ENCODE measurements around the gene TNFRSF17.
A peak's percentile ranks its signal among the peaks of the same experiment; 100 is the strongest.
"Not testable (repeated sequence)": the region's sequence is repeated elsewhere in the genome, so short reads cannot be mapped to it uniquely, and the experiment has no call there.

TNFRSF17 gene

GRCh38 chr16:11964761-11965551, at the start of gene TNFRSF17:
Gene TNFRSF17, plus strand, starts transcription at chr16:11965210. Its CDS starts 115 bp downstream, at chr16:11965325.
- DNase-seq, result no peak

- DNase-seq, result peak; percentile 99
These were observed 49.1 kb upstream of the TNFRSF17 start, which contains the start of gene GSPT1 for GRCh38 chr16:11915644-11916523. Gene GSPT1, minus strand, starts transcription at chr16:11915956. Its CDS starts 236 bp downstream, at chr16:11915720.

DNA sequence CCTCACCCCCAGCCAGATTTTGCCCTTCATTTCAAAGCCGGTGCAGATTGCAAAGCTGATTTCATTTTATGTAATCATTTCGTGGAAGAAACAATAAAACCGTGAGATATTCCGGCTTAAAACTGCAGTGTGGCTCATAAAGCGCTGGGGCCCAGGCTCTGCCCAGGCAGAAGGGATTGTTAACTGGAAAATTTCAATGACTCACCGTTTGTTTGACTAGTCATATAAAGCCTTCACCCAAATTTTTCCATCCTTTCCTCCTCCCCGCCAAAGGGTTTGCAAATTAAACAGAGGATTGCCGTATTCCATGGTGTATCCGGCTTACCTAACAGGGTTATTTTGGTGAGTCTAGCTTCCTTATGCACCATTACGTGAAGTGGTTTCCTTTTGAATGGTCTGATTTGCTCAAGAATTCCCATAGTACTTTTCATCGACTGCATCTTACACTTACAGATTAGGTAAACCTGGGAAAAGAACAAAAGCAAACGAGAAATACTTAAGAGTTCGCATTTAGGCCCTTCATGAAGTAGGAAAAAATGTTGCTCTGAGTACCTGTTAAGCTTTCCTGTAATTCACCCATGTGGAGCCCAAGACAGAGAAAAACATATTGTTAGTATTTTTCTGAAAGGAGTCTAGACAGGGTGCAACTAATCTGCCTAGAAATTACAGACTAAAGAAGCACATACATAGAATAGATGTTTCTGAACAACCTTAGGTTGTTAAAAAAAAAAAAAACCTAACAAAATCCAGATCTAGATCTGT, 48.3 kb upstream of the TNFRSF17 start:
- no peak for DNase-seq

DNA sequence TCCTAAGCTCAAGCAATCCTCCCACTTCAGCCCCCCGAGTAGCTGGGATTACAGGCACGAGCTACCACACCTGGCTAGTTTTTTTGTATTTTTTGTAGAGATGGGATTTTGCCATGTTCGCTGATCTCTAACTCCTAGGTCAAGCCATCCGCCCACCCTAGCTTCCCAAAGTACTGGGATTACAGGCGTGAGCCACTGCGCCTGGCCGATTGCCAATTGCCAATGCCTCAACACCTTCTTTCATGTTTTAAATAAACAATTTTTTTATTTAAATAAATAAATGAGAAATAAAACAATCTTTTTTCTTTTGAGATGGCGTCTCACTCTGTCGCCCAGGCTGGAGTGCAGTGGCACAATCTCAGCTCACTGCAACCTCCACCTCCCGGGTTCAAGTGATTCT, 41.0 kb upstream of the TNFRSF17 start:
- DNase-seq, result not testable (repeated sequence)

DNA sequence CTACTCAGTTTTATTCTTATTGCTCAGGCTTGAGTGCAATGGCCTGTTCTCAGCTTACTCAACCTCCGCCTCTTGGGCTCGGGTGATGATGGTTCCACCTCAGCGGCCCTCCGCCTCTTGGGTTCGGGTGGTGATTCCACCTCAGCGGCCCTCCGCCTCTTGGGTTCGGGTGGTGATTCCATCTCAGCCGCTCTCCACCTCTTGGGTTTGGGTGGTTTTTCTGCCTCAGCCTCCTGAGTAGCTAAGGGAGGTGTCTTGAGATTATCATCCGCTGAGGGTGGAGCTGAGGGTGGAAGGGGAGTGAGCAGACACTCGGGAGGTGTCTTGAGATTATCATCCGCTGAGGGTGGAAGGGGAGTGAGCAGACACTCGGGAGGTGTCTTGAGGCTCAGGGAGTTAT, 37.7 kb upstream of the TNFRSF17 start:
- not testable (repeated sequence) for DNase-seq

- not testable (repeated sequence) for DNase-seq
These were observed 23.1 kb upstream of the TNFRSF17 start, which contains the start of gene NPIPB2 for GRCh38 chr16:11941945-11942344. Gene NPIPB2, minus strand, starts transcription at chr16:11942045. Its CDS starts 0 bp downstream, at chr16:11942045.

DNA sequence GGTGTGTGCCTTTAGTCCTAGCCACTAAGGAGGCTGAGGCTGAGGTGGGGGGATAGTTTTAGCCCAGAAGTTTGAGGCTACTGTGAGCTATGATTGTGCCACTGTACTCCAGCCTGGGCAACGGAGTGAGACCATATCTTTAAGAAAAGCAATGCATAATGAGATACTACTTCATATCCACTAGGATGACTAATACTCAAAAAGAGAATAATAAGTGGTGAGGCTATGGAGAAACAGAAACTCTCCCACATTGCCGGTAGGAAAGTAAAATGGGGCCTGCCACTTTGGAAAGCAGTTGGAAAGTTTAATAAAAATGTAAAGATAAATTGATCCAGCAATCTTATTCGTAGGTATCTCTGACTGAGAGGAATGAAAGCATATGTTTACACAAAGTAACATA, 18.6 kb upstream of the TNFRSF17 start:
- no peak for DNase-seq

GRCh38 chr16:11948819-11949218, 16.2 kb upstream of the TNFRSF17 start:
- DNase-seq, result no peak

- DNase-seq, result no peak
These were observed 15.5 kb upstream of the TNFRSF17 start for GRCh38 chr16:11949527-11949926.

DNA sequence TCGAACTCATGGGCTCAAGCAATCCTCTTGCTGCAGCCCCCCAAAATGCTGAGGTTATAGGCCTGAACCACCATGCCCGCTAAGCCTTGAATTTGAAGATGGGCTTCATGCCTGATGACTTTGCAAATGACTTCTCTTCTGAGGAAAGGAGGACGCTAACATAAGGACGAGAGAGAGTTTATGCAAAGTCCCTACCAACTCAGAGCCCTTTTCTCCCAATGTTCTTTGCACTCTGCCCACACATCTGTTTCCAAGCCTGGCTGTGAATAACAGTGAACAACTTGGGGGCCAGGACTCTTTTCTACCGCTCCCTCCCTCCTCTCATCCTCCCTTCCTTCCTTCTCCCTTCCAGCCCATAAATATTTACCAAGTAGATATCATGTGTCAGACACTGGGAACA, 14.6 kb upstream of the TNFRSF17 start:
- no peak for DNase-seq

- DNase-seq, result not testable (repeated sequence)
These were observed 11.4 kb upstream of the TNFRSF17 start for GRCh38 chr16:11953576-11953975.

GRCh38 chr16:11955713-11956123, 9.3 kb upstream of the TNFRSF17 start:
- no peak for DNase-seq

DNA sequence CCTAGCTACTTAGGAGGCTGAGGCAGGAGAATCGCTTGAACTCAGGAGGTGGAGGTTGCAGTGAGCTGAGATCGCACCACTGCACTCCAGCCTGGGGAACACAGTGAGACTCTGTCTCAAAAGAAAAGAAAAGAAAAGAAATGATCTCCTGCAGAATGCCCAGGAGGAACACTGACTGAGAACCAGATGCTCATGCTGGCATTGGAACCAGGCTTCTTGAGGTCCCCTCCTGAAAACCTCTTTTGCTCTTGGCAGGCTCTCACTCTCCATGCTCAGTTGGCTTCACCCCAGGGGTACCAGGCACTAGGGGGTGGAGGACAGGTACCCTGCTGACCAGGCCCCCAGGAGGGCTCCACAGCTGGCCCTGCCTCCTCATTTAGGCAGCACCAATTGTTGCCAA, 8.5 kb upstream of the TNFRSF17 start:
- DNase-seq, result no peak

GRCh38 chr16:11957591-11958395, 7.2 kb upstream of the TNFRSF17 start:
- no peak for DNase-seq

DNA sequence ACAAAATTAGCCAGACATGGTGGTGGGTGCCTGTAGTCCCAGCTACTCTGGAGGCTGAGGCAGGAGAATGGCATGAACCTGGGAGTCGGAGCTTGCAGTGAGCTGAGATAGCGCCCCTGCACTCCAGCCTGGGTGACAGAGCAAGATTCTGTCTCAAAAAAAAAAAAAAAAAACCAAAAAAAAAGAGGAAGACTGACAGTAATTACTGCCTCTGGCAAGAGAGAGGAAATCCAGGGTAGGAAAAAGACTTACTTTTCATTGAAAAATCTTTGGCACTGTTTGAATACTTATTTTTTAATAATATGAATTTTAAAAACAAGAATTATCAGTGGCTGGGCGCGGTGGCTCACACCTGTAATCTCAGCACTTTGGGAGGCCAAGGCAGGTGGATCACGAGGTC, 2.6 kb upstream of the TNFRSF17 start:
- not testable (repeated sequence) for DNase-seq

- DNase-seq, result not testable (repeated sequence)
These were observed 2.0 kb upstream of the TNFRSF17 start for GRCh38 chr16:11962978-11963377.

- DNase-seq, result no peak
These were observed 1.3 kb upstream of the TNFRSF17 start for GRCh38 chr16:11963706-11964105.

DNA sequence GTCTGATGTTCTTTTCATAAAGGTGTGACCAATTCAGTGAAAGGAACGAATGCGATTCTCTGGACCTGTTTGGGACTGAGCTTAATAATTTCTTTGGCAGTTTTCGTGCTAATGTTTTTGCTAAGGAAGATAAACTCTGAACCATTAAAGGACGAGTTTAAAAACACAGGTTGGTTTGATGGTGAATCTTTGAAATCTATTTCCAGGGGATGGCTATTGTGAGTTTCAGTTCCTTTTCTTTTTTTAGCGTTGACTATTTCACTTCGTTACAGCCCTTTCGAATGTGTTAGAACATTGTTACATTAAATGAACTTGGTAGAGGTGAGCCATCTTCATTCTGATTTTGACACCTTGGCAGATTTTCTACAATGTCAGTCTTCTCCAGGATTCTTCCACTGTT, 1.2 kb downstream of the TNFRSF17 start:
- DNase-seq, result no peak

- no peak for DNase-seq
These were observed 2.3 kb downstream of the TNFRSF17 start for GRCh38 chr16:11967195-11967911.

- DNase-seq, result no peak
These were observed 3.6 kb downstream of the TNFRSF17 start for GRCh38 chr16:11968577-11968976.

GRCh38 chr16:11970292-11970691, 5.3 kb downstream of the TNFRSF17 start:
- not testable (repeated sequence) for DNase-seq

Data from NK-92 treated with Interleukin-12 subunit alpha and Interleukin-12 subunit beta, amount 100 ng/mL, for 24 hours (cell line).